ENCODE data around the gene SYT1.

DNA sequence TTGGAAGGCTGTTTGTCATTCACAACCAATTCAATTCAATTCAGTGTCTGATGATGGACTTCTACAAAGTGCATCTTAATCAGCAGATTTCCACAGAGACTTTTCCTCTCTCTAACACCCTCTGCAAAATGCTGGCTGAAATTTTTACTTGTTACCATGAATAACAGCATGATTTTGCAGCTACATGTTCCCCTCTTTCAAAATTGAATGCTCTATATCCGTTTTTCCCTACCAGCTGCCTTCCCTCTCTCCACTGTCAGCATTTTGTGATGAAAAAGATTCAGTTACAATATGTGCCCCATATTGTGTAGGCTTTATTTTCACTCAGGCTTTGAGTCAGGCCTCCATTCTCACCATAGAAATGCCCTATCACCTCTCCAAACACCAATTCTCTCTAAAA lies 334.6 kb downstream of the SYT1 start:
- TF ChIP-seq POLR2A (IDR thresholded peaks at IDR 0.05), result no peak
- TF ChIP-seq, protein P1, sequence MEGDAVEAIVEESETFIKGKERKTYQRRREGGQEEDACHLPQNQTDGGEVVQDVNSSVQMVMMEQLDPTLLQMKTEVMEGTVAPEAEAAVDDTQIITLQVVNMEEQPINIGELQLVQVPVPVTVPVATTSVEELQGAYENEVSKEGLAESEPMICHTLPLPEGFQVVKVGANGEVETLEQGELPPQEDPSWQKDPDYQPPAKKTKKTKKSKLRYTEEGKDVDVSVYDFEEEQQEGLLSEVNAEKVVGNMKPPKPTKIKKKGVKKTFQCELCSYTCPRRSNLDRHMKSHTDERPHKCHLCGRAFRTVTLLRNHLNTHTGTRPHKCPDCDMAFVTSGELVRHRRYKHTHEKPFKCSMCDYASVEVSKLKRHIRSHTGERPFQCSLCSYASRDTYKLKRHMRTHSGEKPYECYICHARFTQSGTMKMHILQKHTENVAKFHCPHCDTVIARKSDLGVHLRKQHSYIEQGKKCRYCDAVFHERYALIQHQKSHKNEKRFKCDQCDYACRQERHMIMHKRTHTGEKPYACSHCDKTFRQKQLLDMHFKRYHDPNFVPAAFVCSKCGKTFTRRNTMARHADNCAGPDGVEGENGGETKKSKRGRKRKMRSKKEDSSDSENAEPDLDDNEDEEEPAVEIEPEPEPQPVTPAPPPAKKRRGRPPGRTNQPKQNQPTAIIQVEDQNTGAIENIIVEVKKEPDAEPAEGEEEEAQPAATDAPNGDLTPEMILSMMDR (IDR thresholded peaks at IDR 0.05), result no peak

All from Peyer's patch (tissue), 4 donors.